Fibroblast of the aortic adventitia (primary cell): ENCODE results near the gene GALNT5. TPM values are rescaled to one million over a fixed set of nuclear protein-coding genes. Genes with fewer than 3 reads are reported as not detected.
A peak's percentile ranks its signal among the peaks of the same experiment; 100 is the strongest.

Source experiments
- DNase-seq: peaks from one replicate; pipeline ENCODE4 v3.0.0-alpha.2; 2010; ENCODE audit warnings: low read depth
- H3K4me3 ChIP-seq: 2 replicates; pipeline ENCODE4 v1.5.1; 2011; ENCODE audit warnings: low read depth, mild to moderate bottlenecking, control low read depth, low read length, moderate library complexity
- total RNA-seq: library from RNA; depleted of rRNA; stranded (reverse); fragments of >200 nt; gene quantifications from 2 replicates; pipeline ENCODE4 v1.2.3, GENCODE V29; 2012; ENCODE audit warnings: low replicate concordance
- TF ChIP-seq, protein P1 (sequence below): IDR thresholded peaks from 2 replicates; pipeline ENCODE4 v1.5.1; 2011; ENCODE audit warnings: mild to moderate bottlenecking, low read length, control low read depth, inconsistent platforms; ENCODE audit not compliant: insufficient read depth

GALNT5 gene
- total RNA-seq, 1 donor: 38.3 TPM

DNA sequence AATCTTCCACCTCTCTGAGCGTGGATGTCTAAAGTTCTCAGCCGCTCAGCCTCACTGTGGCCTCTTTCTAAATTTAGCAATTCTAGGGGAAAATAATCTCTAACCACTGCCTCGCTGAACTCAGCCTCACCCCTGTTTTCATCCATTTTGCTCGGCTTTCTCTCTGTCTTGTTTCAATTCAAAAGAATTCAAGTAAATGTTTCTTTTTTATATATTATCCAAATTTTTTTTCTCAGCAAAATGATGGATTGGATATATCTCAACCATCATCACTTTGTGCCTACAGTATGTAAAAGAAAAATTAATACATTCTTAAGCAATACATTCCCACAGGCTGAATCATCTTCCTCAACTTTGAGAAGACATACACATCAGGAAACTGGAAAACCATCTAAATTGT, 24.0 kb upstream of the GALNT5 start:
- no peak overlapping the region for H3K4me3 ChIP-seq
- DNase-seq: peak; percentile 87
- TF ChIP-seq, protein P1, sequence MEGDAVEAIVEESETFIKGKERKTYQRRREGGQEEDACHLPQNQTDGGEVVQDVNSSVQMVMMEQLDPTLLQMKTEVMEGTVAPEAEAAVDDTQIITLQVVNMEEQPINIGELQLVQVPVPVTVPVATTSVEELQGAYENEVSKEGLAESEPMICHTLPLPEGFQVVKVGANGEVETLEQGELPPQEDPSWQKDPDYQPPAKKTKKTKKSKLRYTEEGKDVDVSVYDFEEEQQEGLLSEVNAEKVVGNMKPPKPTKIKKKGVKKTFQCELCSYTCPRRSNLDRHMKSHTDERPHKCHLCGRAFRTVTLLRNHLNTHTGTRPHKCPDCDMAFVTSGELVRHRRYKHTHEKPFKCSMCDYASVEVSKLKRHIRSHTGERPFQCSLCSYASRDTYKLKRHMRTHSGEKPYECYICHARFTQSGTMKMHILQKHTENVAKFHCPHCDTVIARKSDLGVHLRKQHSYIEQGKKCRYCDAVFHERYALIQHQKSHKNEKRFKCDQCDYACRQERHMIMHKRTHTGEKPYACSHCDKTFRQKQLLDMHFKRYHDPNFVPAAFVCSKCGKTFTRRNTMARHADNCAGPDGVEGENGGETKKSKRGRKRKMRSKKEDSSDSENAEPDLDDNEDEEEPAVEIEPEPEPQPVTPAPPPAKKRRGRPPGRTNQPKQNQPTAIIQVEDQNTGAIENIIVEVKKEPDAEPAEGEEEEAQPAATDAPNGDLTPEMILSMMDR: no peak

DNA sequence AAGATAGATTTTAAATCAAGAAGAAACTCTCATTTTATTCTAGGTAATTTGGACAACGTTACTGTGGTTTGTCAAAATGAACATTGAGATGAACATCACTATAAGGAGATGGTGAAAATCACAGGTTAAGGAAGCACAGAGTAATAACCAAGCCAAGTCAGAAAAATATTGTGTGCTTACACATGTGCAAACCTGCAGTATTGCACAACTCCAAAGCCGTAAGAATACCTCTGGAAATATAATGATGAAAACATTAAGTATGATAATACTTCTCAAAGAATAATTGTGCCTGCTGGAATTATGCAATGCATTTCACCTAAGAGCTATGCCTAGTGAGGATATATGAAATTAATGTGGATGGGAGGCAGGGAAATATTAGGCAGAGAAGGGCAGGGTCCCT, 21.1 kb upstream of the GALNT5 start:
- DNase-seq: no peak
- H3K4me3 ChIP-seq: no peak overlapping the region
- TF ChIP-seq, protein P1: no peak

DNA sequence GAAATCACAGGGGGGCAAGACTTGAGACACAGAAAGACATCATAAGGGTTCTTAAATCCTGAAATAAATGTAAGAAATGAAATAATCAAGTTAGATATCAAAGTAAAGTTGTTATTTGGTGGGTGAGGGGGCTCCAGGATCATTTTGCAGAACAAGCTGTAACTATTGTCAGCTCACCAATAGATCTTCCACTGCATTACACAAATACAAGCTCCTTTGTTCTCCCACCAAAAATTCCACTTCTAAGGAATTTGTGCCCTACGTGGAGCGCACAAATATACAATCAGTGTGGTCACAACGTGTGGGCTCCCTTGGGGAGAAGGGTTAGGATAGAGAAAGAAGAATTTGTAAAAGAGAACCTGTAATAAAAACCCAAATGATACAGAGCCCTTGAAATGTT, 19.2 kb upstream of the GALNT5 start:
- H3K4me3 ChIP-seq: no peak overlapping the region
- DNase-seq: no peak
- TF ChIP-seq, protein P1: no peak

DNA sequence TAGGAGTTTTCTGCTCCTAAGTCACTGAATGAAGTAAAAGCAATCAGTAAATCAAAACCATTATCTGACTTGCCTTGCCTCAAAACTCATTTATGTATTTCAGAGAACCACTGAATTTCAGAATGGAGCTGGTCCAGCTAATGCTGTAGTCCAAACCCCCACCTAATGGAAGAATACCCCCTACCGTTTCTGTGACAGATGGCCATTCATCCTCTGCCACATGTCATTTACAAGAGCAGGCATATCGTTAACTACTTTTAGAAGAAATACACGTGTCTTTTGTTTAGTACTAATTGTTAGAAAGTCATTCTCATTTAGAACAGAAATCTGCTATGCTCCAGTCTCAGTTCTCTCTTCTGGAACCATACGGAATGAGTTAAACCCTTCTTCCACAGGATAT, 12.8 kb upstream of the GALNT5 start:
- TF ChIP-seq, protein P1: no peak
- H3K4me3 ChIP-seq: no peak overlapping the region
- DNase-seq: no peak

DNA sequence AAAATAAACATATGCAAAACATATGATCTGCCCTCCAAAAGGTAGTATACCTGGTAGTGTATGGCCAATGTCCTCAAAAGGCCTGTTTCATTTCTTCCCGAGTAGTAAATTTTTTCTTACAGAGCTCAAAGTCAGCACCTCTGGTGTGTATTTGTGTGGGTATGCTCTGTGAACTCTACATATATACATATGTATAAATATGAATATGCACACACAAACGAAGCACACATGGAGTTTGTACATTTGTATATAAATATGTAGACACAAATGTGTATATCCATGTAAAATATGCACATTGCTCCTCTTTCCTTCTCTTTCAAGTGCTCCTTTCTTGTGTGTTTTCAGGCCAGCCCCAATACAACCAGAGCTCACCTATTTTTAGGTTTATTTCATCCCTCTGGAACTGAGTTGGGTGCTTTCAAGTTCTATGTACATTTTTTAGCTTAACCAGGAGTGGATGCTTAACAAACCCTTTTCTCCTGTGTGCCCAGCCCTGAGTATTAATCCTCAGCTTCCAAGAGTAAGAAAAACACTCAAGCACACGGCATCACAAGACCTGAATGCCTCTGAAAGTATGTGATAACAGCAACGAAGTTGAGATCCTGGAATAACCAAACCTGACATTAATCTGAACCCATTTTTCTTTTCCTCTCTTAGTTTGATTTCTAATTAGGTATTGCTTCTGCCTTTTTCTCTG, 12.2 kb upstream of the GALNT5 start:
- peak; percentile 20 for DNase-seq
- TF ChIP-seq, protein P1: no peak

DNA sequence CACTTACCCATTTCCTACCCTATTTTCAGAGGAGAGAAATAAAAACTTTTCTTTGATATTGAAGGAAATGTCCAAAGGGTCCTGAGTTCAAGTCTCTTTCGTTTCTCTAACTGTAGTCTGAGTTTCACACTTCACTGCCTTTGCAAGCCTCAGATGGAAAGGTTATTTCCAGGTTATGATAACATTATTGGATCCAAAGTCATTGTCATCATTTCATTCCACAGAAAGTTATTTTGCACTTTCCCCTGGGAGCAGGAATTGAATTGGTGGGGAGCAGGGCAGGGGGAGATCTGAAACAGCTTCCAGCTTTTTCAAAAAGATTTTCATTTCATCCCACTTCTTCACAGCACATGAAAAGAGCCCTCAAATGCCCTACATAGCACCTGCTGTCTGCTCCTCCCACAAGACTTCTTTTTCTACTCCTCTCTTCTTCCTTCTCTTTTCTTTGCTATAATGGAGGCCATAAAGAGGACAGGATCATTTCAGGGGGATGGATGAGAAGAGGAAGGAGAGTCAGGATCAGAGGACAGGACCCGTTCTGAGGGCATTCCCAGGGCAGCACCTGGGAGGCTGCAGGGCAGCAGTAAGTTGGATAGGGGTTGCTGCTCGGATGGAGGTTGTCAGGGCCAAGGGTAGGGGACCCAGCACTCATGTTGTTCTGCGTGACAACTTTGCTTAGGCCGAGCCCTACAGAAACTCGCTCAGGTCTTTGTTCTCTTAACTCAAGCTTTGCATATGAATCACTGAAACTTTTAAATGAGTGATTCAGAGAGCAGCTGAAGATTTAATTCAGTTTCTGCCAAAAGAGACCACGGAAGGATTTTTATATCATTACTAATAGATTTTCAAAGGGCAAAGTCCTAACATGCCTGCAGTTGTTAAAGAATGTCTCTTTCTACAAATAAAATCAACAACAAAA, 11.4 kb upstream of the GALNT5 start:
- TF ChIP-seq, protein P1: no peak
- H3K4me3 ChIP-seq: no peak overlapping the region
- peak; percentile 93 for DNase-seq

More for the DNA sequence above, 12.2 kb upstream of the GALNT5 start:
- no peak overlapping the region for H3K4me3 ChIP-seq
